HG02973 (cell line): ENCODE results near the gene TTLL12.

Experiments used
- ATAC-seq: cut with Tn5 transposase; IDR thresholded peaks from one replicate; pipeline ENCODE4 v1.9.1; 2021; ENCODE audit warnings: moderate library complexity; ENCODE audit not compliant: unreplicated experiment

The TTLL12 gene

DNA sequence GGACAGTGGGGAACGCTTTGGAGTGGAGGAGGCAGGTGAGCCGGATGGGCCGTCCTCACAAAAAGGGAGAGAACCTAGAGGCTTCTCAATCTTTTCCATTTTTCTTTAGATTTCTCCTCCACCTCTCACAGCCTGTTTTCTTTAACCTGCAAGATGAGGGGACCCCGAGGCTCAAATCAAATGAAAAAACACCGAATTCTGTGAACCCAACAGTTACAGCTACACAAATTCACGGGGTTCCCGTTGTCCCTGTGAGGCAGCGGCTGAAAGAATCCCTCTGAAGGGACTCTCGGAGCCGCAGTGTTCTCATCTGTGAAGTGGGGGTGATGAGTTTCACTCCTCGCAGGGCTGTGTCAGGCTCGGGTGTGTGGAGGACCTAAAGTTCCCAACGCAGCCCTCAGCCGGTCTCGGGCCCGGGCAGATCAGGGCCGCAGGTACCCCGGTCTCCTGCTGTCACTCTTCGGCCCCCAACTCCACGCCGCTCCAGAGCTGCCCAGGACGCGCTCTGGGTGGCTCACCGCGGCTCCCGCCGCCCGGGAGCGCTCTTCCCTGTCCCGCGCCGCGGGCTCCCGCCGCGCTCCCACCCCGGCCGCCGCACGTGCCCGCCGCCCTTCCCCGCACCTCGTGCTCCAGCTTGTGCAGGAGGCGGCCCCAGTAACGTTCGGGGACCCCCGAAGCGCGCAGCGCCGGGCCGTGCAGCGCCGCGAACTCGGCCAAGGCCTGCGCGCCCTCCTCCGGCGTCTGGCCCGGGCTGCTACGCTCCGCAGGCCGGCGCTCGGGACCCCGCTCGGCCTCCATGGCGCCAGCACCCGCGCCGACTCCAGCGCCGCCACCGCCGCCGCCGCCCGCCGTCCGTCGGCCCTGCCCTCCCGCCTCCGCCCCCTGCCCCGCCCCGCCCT, at the start of gene TTLL12:
Gene TTLL12 (minus strand): TSS at position 863 of the 899 bp plus-strand sequence. CDS start 65 bp downstream, at position 798.
- ATAC-seq = peak; percentile 38

DNA sequence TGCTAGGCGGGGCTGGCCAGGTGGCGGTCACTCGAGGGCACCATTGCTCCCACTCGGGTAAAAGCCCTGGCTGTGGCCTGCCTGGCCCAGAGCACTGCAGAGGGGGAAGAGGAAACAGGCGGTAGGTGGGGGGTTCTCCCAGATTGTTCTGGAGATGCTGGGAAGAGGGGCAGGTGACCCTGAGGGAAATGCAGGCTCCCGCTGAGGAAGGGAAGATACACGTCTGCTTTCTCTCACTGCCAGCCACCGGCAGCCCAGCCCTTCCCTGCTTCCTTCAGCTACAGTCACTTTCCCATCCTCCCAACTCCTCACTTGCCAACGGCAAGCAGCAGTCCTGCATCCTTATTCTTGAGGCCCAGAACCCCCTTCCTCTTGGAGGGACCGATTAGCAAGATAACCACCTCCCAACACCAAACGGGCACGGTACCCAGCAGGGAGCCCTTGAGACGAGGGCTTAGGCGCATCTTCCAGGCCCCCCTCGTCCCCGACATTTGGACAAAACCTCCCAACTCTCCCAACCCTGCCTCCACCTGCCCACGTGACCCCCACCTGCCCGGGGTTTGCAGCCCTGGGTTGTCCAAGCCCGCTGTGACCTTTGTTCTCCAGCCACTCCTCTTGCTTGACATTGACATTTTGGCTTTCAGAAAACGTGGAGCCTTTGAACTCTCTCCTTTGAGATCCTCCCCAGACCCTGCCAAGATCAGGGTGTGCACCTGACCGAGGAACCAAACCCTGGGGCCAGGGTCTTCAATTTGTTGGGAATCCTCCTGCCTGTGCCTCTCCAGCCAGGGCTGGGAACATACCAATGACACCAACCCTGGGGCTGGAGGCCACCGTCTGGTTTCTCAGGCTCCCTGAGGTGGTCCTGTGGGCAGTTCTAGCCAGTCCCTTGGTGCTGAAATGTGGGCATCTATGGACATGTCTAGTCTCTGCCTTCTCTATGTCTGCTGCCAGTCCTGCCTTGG, 48.8 kb upstream of the TTLL12 start:
- ATAC-seq = no peak

GRCh38 chr22:43234264-43234988, 47.5 kb upstream of the TTLL12 start:
- ATAC-seq = no peak

- ATAC-seq = no peak
Measured at GRCh38 chr22:43233529-43233928, 46.6 kb upstream of the TTLL12 start.

GRCh38 chr22:43232445-43232844, 45.5 kb upstream of the TTLL12 start:
- no peak for ATAC-seq

GRCh38 chr22:43231724-43232034, 44.7 kb upstream of the TTLL12 start:
- ATAC-seq = no peak

- no peak for ATAC-seq
Measured at GRCh38 chr22:43230971-43231723, 44.2 kb upstream of the TTLL12 start.

DNA sequence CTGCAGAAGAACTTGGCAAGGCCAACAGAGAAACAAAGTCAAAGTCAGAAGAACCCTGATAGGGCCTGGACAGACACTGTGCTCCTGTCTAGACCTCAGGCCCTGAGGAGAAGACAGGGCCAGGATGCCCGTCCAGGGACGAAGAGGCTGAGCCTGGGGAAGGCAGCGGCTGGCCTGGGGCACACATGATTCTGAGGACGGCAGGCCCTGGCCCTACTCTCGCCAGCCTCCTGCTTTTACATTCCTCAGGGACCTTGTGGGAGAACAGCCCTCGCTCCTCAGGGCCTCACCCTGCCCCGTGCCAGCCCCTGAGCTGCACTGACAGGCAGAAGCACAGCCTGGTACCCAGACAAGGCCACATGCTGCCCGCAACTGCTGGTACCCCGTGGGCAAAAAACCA, 43.6 kb upstream of the TTLL12 start:
- ATAC-seq = no peak

DNA sequence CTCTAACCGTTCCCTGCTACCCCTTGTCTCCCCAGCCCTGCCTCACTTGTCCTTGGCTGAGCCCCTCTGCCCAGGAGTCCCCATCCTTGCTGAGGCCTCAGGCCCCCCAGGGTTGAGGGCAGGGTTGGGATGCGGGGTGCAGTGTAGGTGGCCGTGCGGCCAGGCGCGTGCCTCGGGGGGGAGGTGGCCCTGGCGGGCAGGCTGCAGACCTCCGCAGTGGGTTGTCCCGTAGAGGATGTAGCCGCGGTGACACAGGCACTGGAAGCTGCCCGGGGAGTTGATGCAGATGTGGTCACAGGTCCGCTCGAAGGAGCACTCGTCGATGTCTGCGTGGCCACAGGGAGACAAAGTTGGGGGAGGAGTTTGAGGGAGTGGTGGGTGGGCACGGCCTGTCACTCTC, 41.9 kb upstream of the TTLL12 start:
- ATAC-seq = no peak

DNA sequence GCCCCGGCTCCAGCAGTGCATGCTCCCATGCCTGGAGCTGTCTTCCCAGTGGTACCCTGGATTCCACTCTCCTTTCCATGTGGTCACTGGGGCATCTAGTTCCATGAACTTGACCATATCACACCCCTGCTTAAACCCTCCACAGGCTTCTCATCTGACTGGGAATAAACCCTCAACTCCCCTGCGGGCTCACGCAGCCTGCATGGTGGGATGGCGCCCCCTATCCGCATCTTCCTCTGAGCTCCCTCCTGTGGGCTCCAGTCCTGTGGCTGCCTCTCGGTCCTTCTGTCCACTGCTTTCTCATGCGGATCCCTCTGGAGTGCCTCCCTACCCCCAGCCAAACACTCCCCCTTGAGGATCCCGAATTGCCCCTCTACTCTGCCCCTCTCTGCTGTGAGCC, 41.4 kb upstream of the TTLL12 start:
- ATAC-seq = no peak

- ATAC-seq = no peak
Measured at GRCh38 chr22:43227239-43227630, 40.3 kb upstream of the TTLL12 start.

DNA sequence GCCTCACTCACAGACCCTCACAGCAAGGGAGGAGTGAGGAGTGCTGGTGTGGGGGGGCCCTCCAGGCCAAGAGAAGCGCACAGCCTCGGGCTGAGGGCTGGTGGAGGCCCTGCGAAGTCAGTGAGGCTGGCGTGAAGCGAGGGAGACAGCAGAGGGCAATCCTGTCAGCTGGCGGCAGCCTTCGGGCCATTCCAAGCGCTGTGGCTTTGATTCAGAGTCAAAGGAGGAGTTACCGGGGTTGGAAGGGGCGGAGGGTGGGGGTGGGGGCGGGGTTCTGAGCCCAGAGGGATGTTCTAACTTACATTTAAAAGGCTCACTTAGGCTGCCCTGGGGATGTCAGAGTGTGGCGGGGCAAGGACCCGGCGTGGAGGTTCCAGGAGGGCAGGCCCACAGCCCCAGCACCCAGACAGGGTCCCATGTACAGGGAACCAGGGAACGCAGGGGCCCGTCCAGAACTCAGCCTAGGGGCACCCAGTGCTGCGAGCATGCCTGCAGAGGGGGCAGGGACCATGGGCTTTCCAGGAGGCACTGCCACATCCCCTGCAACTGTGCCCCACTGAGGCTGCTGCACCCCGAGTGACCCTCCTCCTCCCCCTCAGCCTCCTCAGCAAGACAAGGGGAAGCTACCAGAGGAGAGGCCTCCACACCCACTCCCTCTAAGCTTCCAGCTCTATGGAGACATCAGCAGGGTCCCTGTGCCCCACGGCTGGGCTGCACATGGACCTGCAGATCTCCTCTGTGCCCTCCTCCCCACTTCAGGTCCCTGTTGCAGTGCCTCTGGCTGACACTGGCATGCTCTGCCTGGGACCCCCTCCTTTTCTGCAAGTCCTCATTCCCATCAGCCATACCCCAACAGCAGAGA, 39.7 kb upstream of the TTLL12 start:
- ATAC-seq = no peak

- ATAC-seq = no peak
Measured at GRCh38 chr22:43225609-43226008, 38.7 kb upstream of the TTLL12 start.

DNA sequence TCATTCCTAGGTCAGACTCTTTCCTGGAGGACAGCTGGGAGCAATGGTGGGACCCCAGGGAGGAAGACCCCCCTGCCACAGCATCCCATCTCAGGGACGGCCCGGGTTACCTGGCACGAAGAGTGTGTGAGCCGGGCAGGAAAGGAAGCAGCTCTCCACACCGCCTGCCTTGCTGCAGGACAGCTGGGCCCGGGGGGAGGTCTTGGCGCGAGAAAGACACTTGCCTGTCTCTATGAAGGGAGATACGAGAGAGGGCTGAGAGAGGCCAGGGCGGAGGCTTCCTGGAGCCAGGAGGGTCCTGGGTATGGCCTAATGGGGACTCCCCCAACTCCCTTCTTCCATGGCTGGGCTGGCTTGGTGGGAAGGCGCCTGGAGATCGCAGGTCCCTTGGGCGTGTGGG, 36.1 kb upstream of the TTLL12 start:
- no peak for ATAC-seq

DNA sequence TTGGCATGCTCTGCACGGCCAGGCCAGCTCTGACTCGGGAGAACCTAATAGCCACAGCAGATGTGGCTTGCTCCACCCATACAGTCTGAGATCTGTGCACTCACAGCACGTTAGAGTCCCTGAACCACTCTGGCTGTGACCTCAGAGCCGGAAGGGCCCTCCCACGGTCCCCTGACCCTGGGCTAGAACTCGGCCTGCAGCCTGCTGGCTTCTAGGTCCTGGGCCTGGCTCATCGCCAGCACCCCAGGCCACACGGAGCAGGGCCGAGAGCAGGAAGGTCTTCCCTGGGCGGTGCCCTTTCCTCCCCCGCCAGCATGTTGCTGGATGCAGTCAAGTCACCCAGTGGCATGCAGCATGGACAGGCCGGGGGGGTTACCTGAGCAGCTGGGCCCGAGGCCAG, 35.3 kb upstream of the TTLL12 start:
- ATAC-seq = no peak

DNA sequence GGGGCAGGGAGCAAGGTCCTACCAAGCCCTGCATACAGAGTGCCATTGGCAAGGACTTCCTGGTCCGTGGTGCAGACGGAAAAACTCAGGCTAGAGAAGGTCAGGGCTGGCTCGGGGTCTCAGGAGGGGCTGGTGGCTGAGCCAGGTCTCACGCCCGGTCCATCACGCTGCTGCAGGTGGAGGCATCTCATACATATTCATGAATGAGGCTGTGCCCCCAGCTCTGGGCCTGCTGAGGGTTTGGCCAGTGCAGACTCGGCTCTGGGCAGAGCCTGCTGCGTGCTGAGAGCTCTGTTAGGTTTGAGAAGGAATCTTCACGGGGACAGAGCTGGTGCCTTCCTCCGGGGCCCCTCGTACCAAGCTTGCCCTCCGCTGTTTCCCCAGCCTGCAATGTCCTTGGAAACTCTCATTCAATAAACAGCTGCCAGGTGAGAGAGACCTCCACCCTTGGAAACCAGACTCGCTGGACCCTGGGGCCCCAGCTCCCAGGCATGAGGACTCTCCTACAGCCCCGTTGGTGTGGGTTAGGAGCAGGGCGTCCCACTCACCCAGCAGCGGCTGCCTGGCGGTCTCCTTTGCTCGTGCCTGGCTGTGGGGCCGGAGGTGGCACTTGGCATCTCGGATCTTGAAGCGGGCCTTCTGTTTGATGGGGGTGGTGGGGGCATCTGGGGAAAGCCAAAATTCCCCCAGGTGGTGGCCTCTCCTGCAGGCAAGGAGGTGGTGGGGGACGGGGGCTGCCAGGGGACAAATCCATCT, 33.9 kb upstream of the TTLL12 start:
- no peak for ATAC-seq

- no peak for ATAC-seq
Measured at GRCh38 chr22:43218786-43219185, 31.9 kb upstream of the TTLL12 start.

DNA sequence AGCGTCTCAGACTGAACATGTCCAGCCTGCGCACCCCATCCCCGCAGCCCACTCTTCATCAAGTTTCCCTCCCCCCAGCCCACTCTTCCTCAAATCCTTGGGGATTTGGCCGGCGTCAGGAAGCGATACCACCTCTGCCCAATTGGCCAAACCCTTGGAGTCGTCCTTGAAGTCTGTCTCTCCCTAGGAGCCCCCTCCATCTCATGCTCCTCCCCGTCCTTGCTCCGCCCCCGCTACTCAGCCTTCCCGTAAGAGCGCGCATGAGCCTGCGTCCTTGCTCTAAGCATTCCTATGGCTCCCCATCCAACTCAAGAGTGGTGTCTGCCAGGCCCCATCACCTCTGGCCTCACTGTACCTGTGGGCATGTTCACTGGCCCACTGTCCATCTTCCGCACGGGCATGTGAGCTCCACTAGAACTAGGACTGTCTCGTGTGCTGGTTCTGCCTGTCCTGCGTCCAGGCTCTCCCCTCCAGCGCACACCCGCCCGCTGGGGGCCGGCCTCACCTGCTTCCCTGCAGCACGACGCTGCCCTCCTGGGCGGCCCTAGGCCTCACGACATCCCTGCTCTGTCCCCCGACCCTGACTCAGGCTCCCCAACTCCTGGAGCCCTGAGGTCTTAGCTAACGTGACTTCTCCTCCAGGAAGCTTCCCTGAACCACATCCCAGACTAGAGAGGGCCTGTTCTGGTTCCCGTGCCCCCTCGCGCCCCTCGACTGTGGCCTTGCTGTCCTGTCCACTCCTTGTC, 30.5 kb upstream of the TTLL12 start:
- ATAC-seq = no peak
